HG03439 (cell line): ENCODE data around the gene ENGASE.
A peak's percentile ranks its signal among the peaks of the same experiment; 100 is the strongest.
"Not testable (repeated sequence)": the region's sequence is repeated elsewhere in the genome, so short reads cannot be mapped to it uniquely, and the experiment has no call there.

Source experiments
- ATAC-seq: cut with Tn5 transposase; IDR thresholded peaks from one replicate; pipeline ENCODE4 v1.9.1; 2021; ENCODE audit warnings: mild to moderate bottlenecking, moderate library complexity; ENCODE audit not compliant: unreplicated experiment

The ENGASE gene

GRCh38 chr17:79074649-79075445, at the start of gene ENGASE:
Gene ENGASE, plus strand, starts transcription at chr17:79074824. Its CDS starts 121 bp downstream, at chr17:79074945.
- ATAC-seq, result peak; percentile 93

GRCh38 chr17:79024901-79025737, 49.5 kb upstream of the ENGASE start:
- ATAC-seq, result no peak

DNA sequence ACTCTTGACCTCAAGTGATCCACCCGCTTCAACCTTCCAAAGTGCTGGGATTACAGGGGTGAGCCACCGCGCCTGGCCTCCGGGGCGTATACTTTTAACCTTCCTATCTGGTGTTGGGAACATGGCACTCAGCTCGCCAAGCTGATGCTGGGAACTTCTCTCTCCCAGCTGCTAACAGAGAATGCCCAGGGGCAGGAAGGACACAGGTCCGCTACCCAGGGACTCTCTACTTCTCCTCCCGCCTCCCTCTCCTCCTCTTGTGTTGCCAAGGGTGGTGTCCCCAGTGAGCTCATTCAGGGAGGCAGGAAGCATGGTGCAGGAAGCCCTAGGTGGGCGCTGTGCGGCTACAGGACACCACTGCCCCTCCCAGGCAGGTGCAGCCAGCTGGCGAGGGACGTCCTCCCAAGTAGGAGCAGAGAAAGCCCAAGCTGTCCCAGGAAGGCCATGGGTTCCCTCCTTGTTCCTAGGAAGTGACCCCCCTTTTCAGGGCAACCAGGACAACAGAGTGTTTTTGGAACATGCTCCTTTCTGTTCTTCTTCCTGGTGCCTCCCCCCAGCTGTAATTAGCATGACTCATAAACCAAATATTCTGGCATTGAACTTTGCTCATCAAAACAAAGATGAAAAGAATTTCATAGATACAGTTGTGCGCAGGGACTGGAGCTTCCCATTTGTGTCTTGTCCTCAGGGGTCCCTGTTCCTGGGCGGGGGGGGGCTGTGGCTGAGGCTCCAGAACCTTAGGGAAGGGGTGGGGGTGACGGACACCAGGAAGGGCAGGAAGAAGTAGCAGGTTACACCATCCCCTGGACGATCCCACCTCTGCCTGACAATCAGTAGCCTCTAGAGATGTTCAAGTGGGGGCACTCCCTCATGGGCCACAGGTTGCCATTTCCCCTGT, 48.0 kb upstream of the ENGASE start:
- no peak for ATAC-seq

- ATAC-seq, result no peak
Observed at GRCh38 chr17:79027274-79027924, 47.2 kb upstream of the ENGASE start.

DNA sequence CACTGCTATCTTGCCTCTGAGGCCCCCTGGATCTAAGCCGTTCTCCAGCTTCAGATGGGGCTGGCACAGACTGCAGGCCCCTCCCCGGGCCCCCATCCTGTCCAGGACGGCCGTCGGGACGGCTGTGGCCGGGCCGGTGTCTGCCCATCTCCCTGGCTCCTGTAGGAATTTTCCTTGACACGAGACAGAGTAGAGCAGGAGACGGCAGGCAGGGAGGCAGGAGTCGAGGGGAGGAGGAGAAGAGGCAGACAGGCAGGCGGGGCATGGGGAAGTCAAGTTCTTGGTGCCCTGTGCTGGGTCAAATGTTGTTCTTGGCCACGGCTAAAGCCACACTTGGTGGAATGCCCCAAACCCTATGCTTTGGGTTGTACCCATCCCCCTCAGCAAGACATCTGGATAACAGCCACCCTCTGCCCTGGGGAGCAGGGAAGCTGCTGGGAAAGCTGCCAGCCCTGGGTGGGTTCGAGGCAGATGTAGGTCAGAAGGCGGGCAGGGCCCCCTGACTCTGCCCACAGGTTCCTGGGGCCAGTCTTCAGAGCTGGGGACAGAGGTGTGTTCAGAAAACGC, 46.6 kb upstream of the ENGASE start:
- ATAC-seq, result no peak

- no peak for ATAC-seq
Observed at GRCh38 chr17:79028496-79029326, 45.9 kb upstream of the ENGASE start.

- ATAC-seq, result no peak
Observed at GRCh38 chr17:79029327-79030009, 45.2 kb upstream of the ENGASE start.

DNA sequence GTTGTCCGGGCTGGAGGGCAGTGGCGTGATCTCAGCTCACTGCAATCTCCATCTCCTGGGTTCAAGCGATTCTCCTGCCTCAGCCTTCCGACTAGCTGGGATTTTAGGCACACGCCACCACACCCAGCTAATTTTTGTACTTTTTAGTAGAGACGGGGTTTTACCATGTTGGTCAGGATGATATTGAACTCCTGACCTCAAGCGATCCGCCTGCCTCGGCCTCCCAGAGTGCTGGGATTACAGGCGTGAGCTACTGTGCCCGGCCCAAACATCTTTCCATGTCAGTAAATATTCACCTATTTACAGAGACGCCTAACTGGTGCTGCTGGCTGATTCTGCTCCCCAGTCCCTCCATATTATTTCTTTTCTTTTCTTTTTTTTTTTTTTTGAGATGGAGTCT, 44.0 kb upstream of the ENGASE start:
- ATAC-seq, result not testable (repeated sequence)

GRCh38 chr17:79031996-79032875, 42.4 kb upstream of the ENGASE start:
- no peak for ATAC-seq

DNA sequence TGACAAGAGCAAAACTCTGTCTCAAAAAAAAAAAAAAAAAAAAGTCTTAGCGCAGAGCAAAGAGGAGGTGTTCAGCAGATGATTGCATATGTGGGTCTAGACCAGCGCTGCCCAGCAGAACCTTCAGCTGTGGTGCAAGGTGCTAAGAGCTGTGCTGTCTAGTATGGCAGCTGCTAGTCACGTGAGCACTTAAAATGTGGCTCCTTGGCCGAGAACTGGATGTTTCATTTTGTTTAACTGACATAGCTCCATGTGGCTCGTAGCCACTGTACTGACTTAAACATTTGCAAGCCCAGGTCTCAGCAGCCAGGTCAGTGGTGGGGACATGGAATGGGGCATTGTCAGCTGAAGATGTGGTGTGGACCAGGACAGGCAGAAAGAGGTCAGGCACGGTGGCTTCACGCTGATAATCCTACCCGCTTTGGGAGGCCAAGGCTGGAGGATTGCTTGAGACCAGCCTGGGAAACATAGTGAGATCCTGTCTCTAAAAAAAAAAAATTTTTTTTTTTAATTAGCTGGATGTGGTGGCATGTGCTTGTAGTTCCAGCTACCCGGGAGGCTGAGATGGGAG, 41.5 kb upstream of the ENGASE start:
- ATAC-seq, result no peak

- no peak for ATAC-seq
Observed at GRCh38 chr17:79033741-79034501, 40.7 kb upstream of the ENGASE start.

DNA sequence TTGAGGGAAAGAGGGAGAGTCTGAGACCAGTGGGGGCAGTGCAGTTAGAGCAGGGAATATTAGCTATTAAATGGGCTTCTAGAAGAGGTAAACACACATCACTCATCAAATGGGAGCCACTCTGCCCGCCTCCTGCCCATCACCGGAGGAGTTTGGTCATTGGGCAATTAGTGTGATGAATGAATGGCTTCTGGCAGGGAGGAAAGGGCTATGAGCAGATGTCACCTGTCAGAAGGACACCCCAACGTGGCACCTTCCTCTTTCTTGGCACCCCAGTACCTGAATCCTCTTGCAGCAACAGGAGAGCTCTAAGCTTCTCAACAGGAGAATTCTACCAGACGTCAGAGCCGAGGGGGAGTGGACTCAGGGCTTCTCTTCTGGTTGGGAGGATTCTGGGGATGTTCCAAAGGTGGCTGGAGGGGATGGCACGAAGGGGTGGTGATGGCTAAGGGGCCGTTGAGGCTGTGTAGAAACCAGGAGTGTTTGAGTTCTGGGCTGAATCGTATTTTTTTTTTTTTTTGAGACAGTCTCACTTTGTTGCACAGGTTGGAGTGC, 39.6 kb upstream of the ENGASE start:
- ATAC-seq, result no peak

GRCh38 chr17:79035686-79036085, 38.9 kb upstream of the ENGASE start:
- ATAC-seq, result no peak

- ATAC-seq, result no peak
Observed at GRCh38 chr17:79036181-79036580, 38.4 kb upstream of the ENGASE start.

- ATAC-seq, result no peak
Observed at GRCh38 chr17:79036596-79036995, 38.0 kb upstream of the ENGASE start.

GRCh38 chr17:79038545-79039135, 36.0 kb upstream of the ENGASE start:
- no peak for ATAC-seq
